Body of pancreas (tissue), 4 donors: Measurements from ENCODE around the gene TOR1AIP2. TPM values are rescaled to one million over a fixed set of nuclear protein-coding genes. Genes with fewer than 3 reads are reported as not detected.

Experiments
- ATAC-seq: fragments of 150-250 bp; one replicate; pipeline ENCODE4 v1.9.1; 2016
- DNase-seq, 4 donors: peaks; one replicate each; pipeline ENCODE4 v3.0.0-alpha.2; 2019
- H3K27ac ChIP-seq, 4 donors: fragments of 200-600 bp; sonication (generic); 1 replicate in 3 of 4; 2 replicates in 1 of 4; pipeline versions ENCODE4 v1.5.1 to v1.6.1; 2016 to 2019; ENCODE audit warnings: mild to moderate bottlenecking in 1 of 4, mixed read lengths in 1 of 4, moderate library complexity in 1 of 4
- H3K27me3 ChIP-seq, 2 donors: fragments of 200-600 bp; sonication (generic); one replicate each; pipeline ENCODE4 v1.6.0; 2016; ENCODE audit warnings: mild to moderate bottlenecking in 1 of 2
- H3K36me3 ChIP-seq, 2 donors: fragments of 200-600 bp; sonication (generic); replicated peaks in 1 of 2; 2 replicates each; pipeline ENCODE4 v1.5.1; 2016; ENCODE audit warnings: low read depth in 2 of 2; ENCODE audit not compliant: insufficient read depth in 1 of 2
- H3K4me1 ChIP-seq: fragments of 200-600 bp; sonication (generic); one replicate; pipeline ENCODE4 v1.6.0; 2016
- H3K4me3 ChIP-seq, 2 donors: fragments of 200-600 bp; sonication (generic); 1 replicate in 1 of 2; 2 replicates in 1 of 2; pipeline ENCODE4 v1.5.1; 2016 to 2019
- H3K9me3 ChIP-seq, 3 donors: fragments of 200-600 bp; sonication (generic); 1 replicate in 2 of 3; 2 replicates in 1 of 3; pipeline ENCODE4 v1.5.1; 2016
- CTCF ChIP-seq, 7 experiments: fragments of 450-650 bp in 4 of 7; fragments of 200-600 bp in 3 of 7; sonication (generic) in 3 of 7; IDR thresholded peaks; one replicate each; pipeline ENCODE4 v1.5.1; 2016 to 2019; ENCODE audit warnings: antibody characterized with exemption in 7 of 7
- POLR2A ChIP-seq, 3 donors: fragments of 450-650 bp; IDR thresholded peaks; one replicate each; pipeline ENCODE4 v1.6.1; 2016; ENCODE audit warnings: antibody characterized with exemption in 3 of 3, mild to moderate bottlenecking in 2 of 3
- WGBS, 2 donors: methylation state at CpG; one replicate each; pipeline ENCODE4 v1.1.5; 2017; 5-methylcytosine and 5-hydroxymethylcytosine counted together
- intact Hi-C: fragments of 100-400 bp; cut with DNase I; formaldehyde crosslinking; loops from one replicate; pipeline ENCODE4 v1.15.1; 2023
- total RNA-seq, 2 donors: library from RNA; depleted of rRNA; stranded (reverse); fragments of >200 nt; gene quantifications; one replicate each; pipeline ENCODE4 v1.1.0, GENCODE V29; 2016

Gene TOR1AIP2
- total RNA-seq, 2 donors from 2014 or later: 44.1 to 44.8 TPM

GRCh38 chr1:179824265-179824664 lies 53.3 kb downstream of the TOR1AIP2 start:
- intact Hi-C loops: no loop called here
- H3K27me3 ChIP-seq: no peaks in the 10 kb centered on the region
- H3K27ac ChIP-seq: no peak overlapping the region
- H3K36me3 ChIP-seq: no peaks in the 10 kb centered on the region
- H3K4me1 ChIP-seq: no peaks in the 10 kb centered on the region
- H3K4me3 ChIP-seq: no peak overlapping the region
- no peak for TF ChIP-seq CTCF (IDR thresholded peaks at IDR 0.05)
- no peak for TF ChIP-seq POLR2A (IDR thresholded peaks at IDR 0.05)
- ATAC-seq (no peak), DNase-seq (no peak)
- no peaks in the 10 kb centered on the region for H3K9me3 ChIP-seq
- 84 to 85% methylated on average over 5 to 6 of the region's 6 CpGs for WGBS, 2 donors

- Histone ChIP-seq H3K36me3 (no peaks in the 10 kb centered on the region), H3K27me3 (no peaks in the 10 kb centered on the region), H3K4me3 (no peak overlapping the region), H3K4me1 (no peaks in the 10 kb centered on the region), H3K27ac (no peak overlapping the region), H3K9me3 (no peaks in the 10 kb centered on the region)
- intact Hi-C loops: no loop called here
- ATAC-seq (no peak), DNase-seq (no peak)
- TF ChIP-seq CTCF (IDR thresholded peaks at IDR 0.05) (no peak), POLR2A (IDR thresholded peaks at IDR 0.05) (no peak)
- 80 to 92% methylated on average over 4 of the region's 4 CpGs for WGBS, 2 donors
Measured at GRCh38 chr1:179823693-179824092, 53.9 kb downstream of the TOR1AIP2 start.

- TF ChIP-seq POLR2A (IDR thresholded peaks at IDR 0.05) (no peak), CTCF (IDR thresholded peaks at IDR 0.05) (no peak)
- intact Hi-C loops: no loop called here
- DNase-seq (no peak), ATAC-seq (no peak)
- Histone ChIP-seq H3K4me3 (no peak overlapping the region), H3K36me3 (no peaks in the 10 kb centered on the region), H3K27ac (no peak overlapping the region), H3K4me1 (no peaks in the 10 kb centered on the region), H3K9me3 (no peaks in the 10 kb centered on the region), H3K27me3 (no peaks in the 10 kb centered on the region)
- 68 to 85% methylated on average over 2 of the region's 2 CpGs for WGBS, 2 donors
Measured at GRCh38 chr1:179822065-179822464, 55.5 kb downstream of the TOR1AIP2 start.

GRCh38 chr1:179821524-179821923 lies 56.1 kb downstream of the TOR1AIP2 start:
- Histone ChIP-seq H3K27ac (no peak overlapping the region), H3K27me3 (no peaks in the 10 kb centered on the region), H3K4me3 (no peak overlapping the region), H3K9me3 (no peaks in the 10 kb centered on the region), H3K36me3 (no peaks in the 10 kb centered on the region), H3K4me1 (no peaks in the 10 kb centered on the region)
- intact Hi-C loops: no loop called here
- no peak for ATAC-seq
- DNase-seq: no peak
- 72 to 78% methylated on average over 9 of the region's 9 CpGs for WGBS, 2 donors
- TF ChIP-seq POLR2A (IDR thresholded peaks at IDR 0.05): no peak
- no peak for TF ChIP-seq CTCF (IDR thresholded peaks at IDR 0.05)

- no peak for TF ChIP-seq POLR2A (IDR thresholded peaks at IDR 0.05)
- TF ChIP-seq CTCF (IDR thresholded peaks at IDR 0.05): no peak
- DNase-seq (no peak), ATAC-seq (no peak)
- 73 to 81% methylated on average over 7 to 9 of the region's 9 CpGs for WGBS, 2 donors
- Histone ChIP-seq H3K27me3 (no peaks in the 10 kb centered on the region), H3K4me3 (no peak overlapping the region), H3K36me3 (no peaks in the 10 kb centered on the region), H3K27ac (no peak overlapping the region), H3K4me1 (peaks cover 11% of the 10 kb centered on the region), H3K9me3 (no peaks in the 10 kb centered on the region)
- intact Hi-C loops: no loop called here
Measured at GRCh38 chr1:179820226-179820970, 57.2 kb downstream of the TOR1AIP2 start.
